Measurements from ENCODE around the gene SIRT5.

- no peak for TF ChIP-seq CTCF (conservative IDR thresholded peaks at IDR 0.05)
- no peak for TF ChIP-seq EZH2 (IDR thresholded peaks at IDR 0.05; ENCODE audit: low read depth)
Observed at GRCh38 chr6:13590574-13591153, 16.3 kb downstream of the SIRT5 start.
